Astrocyte (in vitro differentiated cells and primary cell): Measurements from ENCODE around the gene ATP2B2. TPM values are rescaled to one million over a fixed set of nuclear protein-coding genes. Genes with fewer than 3 reads are reported as not detected.

ENCODE experiments used
- DNase-seq: peaks from one replicate; pipeline ENCODE4 v3.0.0-alpha.2; 2010; ENCODE audit warnings: low read depth
- FAIRE-seq: peaks from 2 replicates; lab custom pipeline; 2011; peaks lifted over from hg19 to GRCh38; lab: Jason Lieb, UNC
- H2AFZ ChIP-seq: 2 replicates; pipeline ENCODE4 v1.6.0; 2012; ENCODE audit warnings: low read depth, low read length, inconsistent platforms
- H3K27ac ChIP-seq: 2 replicates; pipeline ENCODE4 v1.5.1; 2011; ENCODE audit warnings: low read depth, low read length, inconsistent platforms
- H3K27me3 ChIP-seq: 2 replicates; pipeline ENCODE4 v1.6.0; 2011; ENCODE audit warnings: low read length, inconsistent platforms; ENCODE audit not compliant: insufficient read depth
- H3K36me3 ChIP-seq: 2 replicates; pipeline ENCODE4 v1.5.1; 2011; ENCODE audit warnings: low read length, inconsistent platforms; ENCODE audit not compliant: insufficient read depth
- H3K4me1 ChIP-seq: 2 replicates; pipeline ENCODE4 v1.5.1; 2011; ENCODE audit warnings: low read length, inconsistent platforms; ENCODE audit not compliant: insufficient read depth
- H3K4me2 ChIP-seq: 2 replicates; pipeline ENCODE4 v1.6.0; 2012; ENCODE audit warnings: low read length, inconsistent platforms
- H3K4me3 ChIP-seq: 2 replicates; pipeline ENCODE4 v1.5.1; 2011; ENCODE audit warnings: low read depth, mild to moderate bottlenecking, low read length, inconsistent platforms; ENCODE audit not compliant: insufficient read depth
- H3K79me2 ChIP-seq: 2 replicates; pipeline ENCODE4 v1.6.0; 2012; ENCODE audit warnings: mild to moderate bottlenecking, low read length, inconsistent platforms; ENCODE audit not compliant: insufficient read depth
- H3K9ac ChIP-seq: 2 replicates; pipeline ENCODE4 v1.6.0; 2012; ENCODE audit warnings: mild to moderate bottlenecking, low read length, inconsistent platforms
- H3K9me3 ChIP-seq: 2 replicates; pipeline ENCODE4 v1.5.1; 2012; ENCODE audit warnings: low read depth, mild to moderate bottlenecking, low read length, inconsistent platforms; ENCODE audit not compliant: insufficient read depth
- H4K20me1 ChIP-seq: 2 replicates; pipeline ENCODE4 v1.6.0; 2012; ENCODE audit warnings: low read length, inconsistent platforms; ENCODE audit not compliant: insufficient read depth
- H3K27ac Mint-ChIP-seq: one replicate; pipeline ENCODE4 v1.8.0; 2021; ENCODE audit warnings: mild to moderate bottlenecking, mixed read lengths; ENCODE audit not compliant: unreplicated experiment
- H3K27me3 Mint-ChIP-seq: one replicate; pipeline ENCODE4 v1.8.0; 2021; ENCODE audit warnings: low read depth, mixed read lengths; ENCODE audit not compliant: unreplicated experiment
- H3K36me3 Mint-ChIP-seq: one replicate; pipeline ENCODE4 v1.8.0; 2021; ENCODE audit warnings: low read depth, mixed read lengths; ENCODE audit not compliant: unreplicated experiment
- H3K4me1 Mint-ChIP-seq: one replicate; pipeline ENCODE4 v1.8.0; 2021; ENCODE audit warnings: low read depth, mixed read lengths; ENCODE audit not compliant: unreplicated experiment
- H3K4me3 Mint-ChIP-seq: one replicate; pipeline ENCODE4 v1.8.0; 2021; ENCODE audit warnings: mild to moderate bottlenecking, moderate library complexity, mixed read lengths; ENCODE audit not compliant: unreplicated experiment
- H3K9me3 Mint-ChIP-seq: one replicate; pipeline ENCODE4 v1.8.0; 2021; ENCODE audit warnings: mild to moderate bottlenecking, mixed read lengths; ENCODE audit not compliant: unreplicated experiment
- CTCF ChIP-seq: IDR thresholded peaks from 2 replicates; pipeline ENCODE4 v1.5.1; 2011; ENCODE audit warnings: low read depth, mild to moderate bottlenecking, inconsistent platforms, low read length, moderate library complexity; ENCODE audit not compliant: insufficient read depth
- EZH2 ChIP-seq: IDR thresholded peaks from 2 replicates; pipeline ENCODE4 v1.6.1; 2012; ENCODE audit warnings: mild to moderate bottlenecking, low read length, inconsistent platforms; ENCODE audit not compliant: insufficient read depth
- total RNA-seq: library from RNA; stranded (reverse); gene quantifications from 2 replicates; pipeline ENCODE4 v1.2.1, GENCODE V29; 2021

The ATP2B2 gene
- total RNA-seq, 1 donor from 2014 or later = 0.05 TPM

- H4K20me1 ChIP-seq = peaks cover 89% of the 10 kb centered on the region
- peaks cover 30% of the 10 kb centered on the region for H3K36me3 Mint-ChIP-seq
Observed at GRCh38 chr3:10312391-10312790, 193.0 kb downstream of the ATP2B2 start.

DNA sequence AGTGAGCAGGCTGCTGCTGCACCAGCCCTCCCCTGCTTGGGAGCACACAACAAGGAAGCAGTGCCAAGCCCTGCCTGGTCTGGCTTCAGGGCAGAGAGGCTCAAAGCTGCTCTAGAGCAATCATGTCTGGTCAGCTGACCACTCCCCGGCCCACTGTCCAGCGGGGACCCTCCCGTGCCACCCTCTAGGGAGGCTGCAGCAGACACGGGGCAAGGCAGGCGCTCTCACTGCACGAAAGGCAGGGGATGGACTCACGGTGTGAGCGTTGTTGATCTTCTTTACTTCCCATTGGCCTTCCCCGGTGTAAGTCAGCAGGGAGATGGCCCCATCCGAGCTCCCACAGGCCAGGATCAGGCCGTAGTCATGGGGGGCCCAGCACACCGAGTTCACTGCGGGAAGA lies 193.7 kb downstream of the ATP2B2 start:
- H3K4me1 Mint-ChIP-seq = peaks cover 16% of the 10 kb centered on the region
- Histone ChIP-seq H3K27ac (no peak overlapping the region), H3K4me2 (no peak overlapping the region), H4K20me1 (peaks cover 86% of the 10 kb centered on the region), H3K4me1 (peaks cover 5% of the 10 kb centered on the region), H3K79me2 (peaks cover 61% of the 10 kb centered on the region), H3K27me3 (no peaks in the 10 kb centered on the region), H3K9ac (no peak overlapping the region), H3K36me3 (peaks cover 81% of the 10 kb centered on the region), H3K9me3 (no peaks in the 10 kb centered on the region), H2AFZ (no peak overlapping the region), H3K4me3 (no peak overlapping the region)
- H3K36me3 Mint-ChIP-seq = peaks cover 25% of the 10 kb centered on the region
- TF ChIP-seq CTCF = no peak
- no peak for TF ChIP-seq EZH2
- no peak overlapping the region for H3K27ac Mint-ChIP-seq
- no peaks in the 10 kb centered on the region for H3K9me3 Mint-ChIP-seq
- no peak for DNase-seq
- no peaks in the 10 kb centered on the region for H3K27me3 Mint-ChIP-seq
- no peak for FAIRE-seq
- no peak overlapping the region for H3K4me3 Mint-ChIP-seq

More at GRCh38 chr3:10312391-10312790, 193.0 kb downstream of the ATP2B2 start:
- no peaks in the 10 kb centered on the region for H3K9me3 Mint-ChIP-seq
- H3K4me3 ChIP-seq = no peak overlapping the region
- H3K4me2 ChIP-seq = no peak overlapping the region
- peaks cover 18% of the 10 kb centered on the region for H3K4me1 Mint-ChIP-seq
- no peaks in the 10 kb centered on the region for H3K9me3 ChIP-seq
- DNase-seq (no peak), FAIRE-seq (no peak)
- no peak for TF ChIP-seq CTCF
- no peak for TF ChIP-seq EZH2
- no peaks in the 10 kb centered on the region for H3K27me3 ChIP-seq
- no peak overlapping the region for H2AFZ ChIP-seq
- no peak overlapping the region for H3K27ac ChIP-seq
- no peaks in the 10 kb centered on the region for H3K27me3 Mint-ChIP-seq
- H3K4me1 ChIP-seq = peaks cover 5% of the 10 kb centered on the region
- H3K9ac ChIP-seq = no peak overlapping the region
- H3K79me2 ChIP-seq = peaks cover 68% of the 10 kb centered on the region
- no peak overlapping the region for H3K4me3 Mint-ChIP-seq
- peaks cover 85% of the 10 kb centered on the region for H3K36me3 ChIP-seq
- H3K27ac Mint-ChIP-seq = no peak overlapping the region

DNA sequence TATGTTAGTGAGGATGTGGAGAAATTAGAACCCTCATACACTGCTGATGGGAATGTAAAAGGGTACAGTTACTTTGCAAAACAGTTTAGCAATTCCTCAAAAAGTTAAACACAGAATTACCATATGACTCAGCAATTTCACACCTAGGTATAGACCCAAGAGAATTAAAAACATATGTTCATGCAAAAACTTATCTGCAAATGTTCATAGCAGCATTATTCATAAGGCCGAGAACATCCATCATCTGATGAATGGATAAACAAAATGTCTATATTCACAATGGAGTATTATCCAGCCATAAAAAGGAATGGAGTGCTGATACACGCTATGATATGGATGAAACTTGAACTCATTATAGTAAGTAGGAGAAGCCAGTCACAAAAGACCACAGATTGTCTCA lies 194.8 kb downstream of the ATP2B2 start:
- Histone ChIP-seq H3K36me3 (peaks cover 81% of the 10 kb centered on the region), H3K27me3 (no peaks in the 10 kb centered on the region), H3K27ac (no peak overlapping the region), H3K4me3 (no peak overlapping the region), H3K9ac (no peak overlapping the region), H3K79me2 (peaks cover 51% of the 10 kb centered on the region), H3K4me2 (no peak overlapping the region), H4K20me1 (peaks cover 86% of the 10 kb centered on the region), H2AFZ (no peak overlapping the region), H3K9me3 (no peaks in the 10 kb centered on the region), H3K4me1 (peaks cover 5% of the 10 kb centered on the region)
- peak; percentile 58 for DNase-seq
- TF ChIP-seq EZH2 = no peak
- TF ChIP-seq CTCF = no peak
- FAIRE-seq = no peak
- Mint-ChIP-seq H3K36me3 (peaks cover 31% of the 10 kb centered on the region), H3K27me3 (no peaks in the 10 kb centered on the region), H3K4me3 (no peak overlapping the region), H3K4me1 (peaks cover 16% of the 10 kb centered on the region), H3K27ac (no peak overlapping the region), H3K9me3 (no peaks in the 10 kb centered on the region)
